H1 (cell line): ENCODE results near the gene UBR3.

Experiments used
- CTCF ChIP-seq, 3 experiments: IDR thresholded peaks; 1 replicate in 2 of 3; 2 replicates in 1 of 3; pipeline versions ENCODE4 v1.5.1 to v1.6.1; 2011; ENCODE audit warnings: low read length in 3 of 3, mild to moderate bottlenecking in 3 of 3, inconsistent platforms in 2 of 3, low read depth in 1 of 3, moderate library complexity in 1 of 3; ENCODE audit not compliant: insufficient read depth in 1 of 3; ENCODE audit errors: control extremely low read depth in 1 of 3
- EP300 ChIP-seq, 2 experiments: IDR thresholded peaks; 1 replicate in 1 of 2; 2 replicates in 1 of 2; pipeline ENCODE4 v1.6.1; 2011 to 2012; ENCODE audit warnings: low read depth in 2 of 2, low read length in 2 of 2, mild to moderate bottlenecking in 2 of 2, borderline replicate concordance in 1 of 2, inconsistent platforms in 1 of 2, moderate library complexity in 1 of 2
- HDAC2 ChIP-seq, 2 experiments: fragments of 300-600 bp in 1 of 2; sonication (generic) in 1 of 2; IDR thresholded peaks; 2 replicates each; pipeline ENCODE4 v1.6.1; 2011 to 2012; ENCODE audit warnings: low read depth in 2 of 2, low read length in 2 of 2, mild to moderate bottlenecking in 2 of 2, moderate library complexity in 2 of 2, borderline replicate concordance in 1 of 2, inconsistent platforms in 1 of 2
- JUN ChIP-seq: IDR thresholded peaks from 2 replicates; pipeline ENCODE4 v1.6.1; 2011; ENCODE audit warnings: low read depth, mild to moderate bottlenecking, improper control_type of control experiment, low read length
- POLR2A ChIP-seq, 2 experiments: IDR thresholded peaks; 1 replicate in 1 of 2; 2 replicates in 1 of 2; pipeline ENCODE4 v1.6.1; 2011; ENCODE audit warnings: low read depth in 2 of 2, low read length in 2 of 2, mild to moderate bottlenecking in 2 of 2; ENCODE audit errors: control extremely low read depth in 1 of 2
- RAD21 ChIP-seq, 2 experiments: IDR thresholded peaks in 1 of 2; conservative IDR thresholded peaks in 1 of 2; 2 replicates each; pipeline ENCODE4 v1.6.1; 2011; ENCODE audit warnings: low read depth in 2 of 2, low read length in 2 of 2, improper control_type of control experiment in 1 of 2, inconsistent platforms in 1 of 2, mild to moderate bottlenecking in 1 of 2, moderate library complexity in 1 of 2
- RXRA ChIP-seq: IDR thresholded peaks from 2 replicates; pipeline ENCODE4 v1.6.1; 2011; ENCODE audit warnings: low read depth, mild to moderate bottlenecking, low read length, moderate library complexity; ENCODE audit not compliant: insufficient read depth

GRCh38 chr2:169911119-169911518 is 83.9 kb downstream of the UBR3 start:
- TF ChIP-seq EP300 (IDR thresholded peaks at IDR 0.05; ENCODE audit: borderline replicate concordance in 1 of 2, low read depth in 2 of 2, low read length in 2 of 2) = no peak
- no peak for TF ChIP-seq JUN
- TF ChIP-seq HDAC2 (IDR thresholded peaks at IDR 0.05; ENCODE audit: borderline replicate concordance in 1 of 2, low read depth in 2 of 2, low read length in 2 of 2) = no peak
- no peak for TF ChIP-seq RAD21 (IDR thresholded peaks at IDR 0.05 in 1 of 2, conservative IDR thresholded peaks at IDR 0.05 in 1 of 2; ENCODE audit: low read depth in 2 of 2, low read length in 2 of 2)
- TF ChIP-seq RXRA = no peak
- TF ChIP-seq CTCF (IDR thresholded peaks at IDR 0.05; ENCODE audit: control extremely low read depth in 1 of 3, insufficient read depth in 1 of 3, low read depth in 1 of 3, low read length in 3 of 3) = no peak
- no peak for TF ChIP-seq POLR2A (IDR thresholded peaks at IDR 0.05; ENCODE audit: control extremely low read depth in 1 of 2, low read depth in 2 of 2, low read length in 2 of 2)
